Measurements from ENCODE around the gene UBE2D2. TPM values are rescaled to one million over a fixed set of nuclear protein-coding genes. Genes with fewer than 3 reads are reported as not detected.
A peak's percentile ranks its signal among the peaks of the same experiment; 100 is the strongest.

Gene UBE2D2
- total and polyA plus RNA-seq, 2 experiments from 2014 or later: 120 to 172 TPM

- TF ChIP-seq REST (IDR thresholded peaks at IDR 0.05; ENCODE audit: unreplicated experiment): no peak
- TF ChIP-seq POLR2AphosphoS5 (IDR thresholded peaks at IDR 0.05; ENCODE audit: low read depth): peak; percentile 57
- peak; percentile 100 for TF ChIP-seq ZNF462 (CRISPR knock-in tag; IDR thresholded peaks at IDR 0.05)
- no peak for TF ChIP-seq JUNB (IDR thresholded peaks at IDR 0.05; ENCODE audit: unreplicated experiment)
- TF ChIP-seq NANOG (IDR thresholded peaks at IDR 0.05; ENCODE audit: borderline replicate concordance): peak; percentile 99
These were observed 37.3 kb upstream of the UBE2D2 start (continued) for GRCh38 chr5:139523635-139524445.
